IPS DF 6.9 (cell line): Measurements from ENCODE around the gene CARD14.
"Not testable (repeated sequence)": the region's sequence is repeated elsewhere in the genome, so short reads cannot be mapped to it uniquely, and the experiment has no call there.

Source experiments
- DNase-seq: peaks from one replicate; pipeline ENCODE4 v3.0.0-alpha.2; 2013; ENCODE audit warnings: low read depth, low spot score
- H3K27ac ChIP-seq: one replicate; pipeline ENCODE4 v1.5.1; 2013; ENCODE audit warnings: low read length, control low read depth
- H3K27me3 ChIP-seq: 2 replicates; pipeline ENCODE4 v1.6.1; 2013; ENCODE audit warnings: mild to moderate bottlenecking, low read length; ENCODE audit not compliant: control insufficient read depth, insufficient read depth
- H3K36me3 ChIP-seq: 2 replicates; pipeline ENCODE4 v1.6.1; 2013; ENCODE audit warnings: low read length; ENCODE audit not compliant: control insufficient read depth, insufficient read depth
- H3K4me1 ChIP-seq: 2 replicates; pipeline ENCODE4 v1.6.1; 2013; ENCODE audit warnings: low read length; ENCODE audit not compliant: control insufficient read depth, insufficient read depth
- H3K4me3 ChIP-seq: 2 replicates; pipeline ENCODE4 v1.5.1; 2013; ENCODE audit warnings: mild to moderate bottlenecking, low read length
- H3K9me3 ChIP-seq: 2 replicates; pipeline ENCODE4 v1.6.1; 2013; ENCODE audit warnings: low read length, inconsistent platforms; ENCODE audit not compliant: control insufficient read depth, insufficient read depth
- WGBS: extraction: QIAGEN DNeasy Blood & Tissue Kit; methylation state at CpG from one replicate; pipeline ENCODE4 v1.1.7; 2013; ENCODE audit warnings: mixed read lengths, missing lambda C conversion rate; ENCODE audit not compliant: insufficient read length, insufficient coverage; 5-methylcytosine and 5-hydroxymethylcytosine counted together

CARD14 gene

GRCh38 chr17:80233202-80233601 is 63.4 kb downstream of the CARD14 start:
- WGBS: no CpG with 5 or more reads among the region's 3 CpGs

GRCh38 chr17:80236911-80237310 is 67.1 kb downstream of the CARD14 start:
- Histone ChIP-seq H3K36me3 (0 out of 2 replicates have a peak, but pooled peaks cover 6% of the 10 kb centered on the region), H3K4me1 (no peaks in the 10 kb centered on the region), H3K27me3 (no peaks in the 10 kb centered on the region), H3K27ac (no peak overlapping the region), H3K9me3 (no peaks in the 10 kb centered on the region), H3K4me3 (no peak overlapping the region)
- no peak for DNase-seq
- no CpG with 5 or more reads among the region's 17 CpGs for WGBS

More at GRCh38 chr17:80233202-80233601, 63.4 kb downstream of the CARD14 start:
- Histone ChIP-seq H3K9me3 (no peaks in the 10 kb centered on the region), H3K36me3 (0 out of 2 replicates have a peak, but pooled peaks cover 6% of the 10 kb centered on the region), H3K4me1 (no peaks in the 10 kb centered on the region), H3K27me3 (no peaks in the 10 kb centered on the region), H3K4me3 (no peak overlapping the region), H3K27ac (no peak overlapping the region)
- no peak for DNase-seq

- H3K4me1 ChIP-seq: no peaks in the 10 kb centered on the region
- whole genome bisulfite sequencing: no CpG with 5 or more reads among the region's 10 CpGs
- no peak overlapping the region for H3K4me3 ChIP-seq
- no peak overlapping the region for H3K27ac ChIP-seq
- H3K9me3 ChIP-seq: no peaks in the 10 kb centered on the region
- no peaks in the 10 kb centered on the region for H3K27me3 ChIP-seq
- DNase-seq: no peak
- H3K36me3 ChIP-seq: 0 out of 2 replicates have a peak, but pooled peaks cover 6% of the 10 kb centered on the region
Observed at GRCh38 chr17:80237386-80237785, 67.6 kb downstream of the CARD14 start.

GRCh38 chr17:80242505-80242904 is 72.7 kb downstream of the CARD14 start:
- H3K36me3 ChIP-seq: peaks cover 12% of the 10 kb centered on the region; the same call in 1 of the 2 replicates

GRCh38 chr17:80243526-80244433 is 74.0 kb downstream of the CARD14 start:
- H3K27me3 ChIP-seq: no peaks in the 10 kb centered on the region
- DNase-seq: no peak
- H3K4me3 ChIP-seq: no peak overlapping the region
- H3K9me3 ChIP-seq: no peaks in the 10 kb centered on the region
- no peaks in the 10 kb centered on the region for H3K4me1 ChIP-seq
- no peak overlapping the region for H3K27ac ChIP-seq
- peaks cover 13% of the 10 kb centered on the region; the same call in 1 of the 2 replicates for H3K36me3 ChIP-seq
- no CpG with 5 or more reads among the region's 26 CpGs for WGBS

More at GRCh38 chr17:80242505-80242904, 72.7 kb downstream of the CARD14 start:
- H3K9me3 ChIP-seq: no peaks in the 10 kb centered on the region
- H3K27ac ChIP-seq: no peak overlapping the region
- no peaks in the 10 kb centered on the region for H3K4me1 ChIP-seq
- H3K27me3 ChIP-seq: no peaks in the 10 kb centered on the region
- no peak for DNase-seq
- no peak overlapping the region for H3K4me3 ChIP-seq
- WGBS: no CpG with 5 or more reads among the region's 14 CpGs

- peaks cover 13% of the 10 kb centered on the region; the same call in 1 of the 2 replicates for H3K36me3 ChIP-seq
- DNase-seq, H3K27ac ChIP-seq, H3K9me3 ChIP-seq, H3K27me3 ChIP-seq, H3K4me1 ChIP-seq, H3K4me3 ChIP-seq: not testable (repeated sequence)
- no CpG with 5 or more reads among the region's 6 CpGs for WGBS
Observed at GRCh38 chr17:80244448-80244847, 74.6 kb downstream of the CARD14 start.

- no CpG with 5 or more reads among the region's 22 CpGs for WGBS
- H3K4me1 ChIP-seq: no peaks in the 10 kb centered on the region
- H3K36me3 ChIP-seq: peaks cover 13% of the 10 kb centered on the region; the same call in 1 of the 2 replicates
Observed at GRCh38 chr17:80244871-80245509, 75.2 kb downstream of the CARD14 start.

GRCh38 chr17:80245566-80246265 is 75.9 kb downstream of the CARD14 start:
- no CpG with 5 or more reads among the region's 27 CpGs for WGBS
- Histone ChIP-seq H3K4me3 (no peak overlapping the region), H3K36me3 (peaks cover 13% of the 10 kb centered on the region; the same call in 1 of the 2 replicates), H3K4me1 (no peaks in the 10 kb centered on the region), H3K27me3 (no peaks in the 10 kb centered on the region), H3K27ac (no peak overlapping the region), H3K9me3 (no peaks in the 10 kb centered on the region)
- no peak for DNase-seq

More at GRCh38 chr17:80244871-80245509, 75.2 kb downstream of the CARD14 start:
- DNase-seq: no peak
- no peak overlapping the region for H3K27ac ChIP-seq
- no peaks in the 10 kb centered on the region for H3K9me3 ChIP-seq
- H3K4me3 ChIP-seq: no peak overlapping the region
- H3K27me3 ChIP-seq: no peaks in the 10 kb centered on the region

- Histone ChIP-seq H3K36me3 (peaks cover 13% of the 10 kb centered on the region; the same call in 1 of the 2 replicates), H3K27me3 (no peaks in the 10 kb centered on the region), H3K4me3 (no peak overlapping the region), H3K9me3 (no peaks in the 10 kb centered on the region), H3K27ac (no peak overlapping the region), H3K4me1 (no peaks in the 10 kb centered on the region)
- no peak for DNase-seq
- WGBS: no CpG with 5 or more reads among the region's 19 CpGs
Observed at GRCh38 chr17:80246266-80246681, 76.4 kb downstream of the CARD14 start.

GRCh38 chr17:80246726-80247125 is 76.9 kb downstream of the CARD14 start:
- Histone ChIP-seq H3K4me1 (no peaks in the 10 kb centered on the region), H3K9me3 (no peaks in the 10 kb centered on the region), H3K4me3 (no peak overlapping the region), H3K36me3 (peaks cover 13% of the 10 kb centered on the region; the same call in 1 of the 2 replicates), H3K27me3 (no peaks in the 10 kb centered on the region), H3K27ac (no peak overlapping the region)
- no CpG with 5 or more reads among the region's 8 CpGs for WGBS
- no peak for DNase-seq
